Hematopoietic multipotent progenitor cell treated with erythropoietin and hydrocortisone succinate and interleukin-3 and kit ligand, for 4 days (in vitro differentiated cells): ENCODE measurements around the gene CRNN.

ENCODE experiments used
- DNase-seq: peaks from one replicate; pipeline ENCODE4 v3.0.0-alpha.2; 2015

The CRNN gene

DNA sequence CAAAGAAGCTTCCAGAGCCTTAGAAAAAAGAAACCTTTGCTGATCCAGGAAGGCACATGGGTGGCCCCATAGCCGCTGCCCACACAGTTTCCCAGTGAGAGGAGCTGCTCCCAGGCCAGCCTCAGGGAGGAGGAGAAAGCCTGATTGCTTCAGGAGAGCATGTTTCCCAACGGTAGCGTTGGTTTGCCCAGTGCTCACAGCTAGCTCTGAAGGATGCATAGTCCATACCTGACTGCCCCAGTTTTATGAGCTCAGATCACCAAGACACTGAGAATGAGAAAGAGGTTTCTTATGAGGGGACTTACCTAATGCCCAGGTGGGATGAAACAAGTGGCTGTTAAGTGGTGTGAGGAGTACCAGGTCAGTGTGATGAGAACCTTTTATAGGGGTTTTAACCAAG lies at the start of gene CRNN:
TSS of gene CRNN (minus strand) at position 355 of the 400 bp plus-strand sequence. CDS start 2,030 bp downstream, outside the sequence.
- no peak for DNase-seq

GRCh38 chr1:152462636-152463035 lies 48.6 kb upstream of the CRNN start:
- no peak for DNase-seq

DNA sequence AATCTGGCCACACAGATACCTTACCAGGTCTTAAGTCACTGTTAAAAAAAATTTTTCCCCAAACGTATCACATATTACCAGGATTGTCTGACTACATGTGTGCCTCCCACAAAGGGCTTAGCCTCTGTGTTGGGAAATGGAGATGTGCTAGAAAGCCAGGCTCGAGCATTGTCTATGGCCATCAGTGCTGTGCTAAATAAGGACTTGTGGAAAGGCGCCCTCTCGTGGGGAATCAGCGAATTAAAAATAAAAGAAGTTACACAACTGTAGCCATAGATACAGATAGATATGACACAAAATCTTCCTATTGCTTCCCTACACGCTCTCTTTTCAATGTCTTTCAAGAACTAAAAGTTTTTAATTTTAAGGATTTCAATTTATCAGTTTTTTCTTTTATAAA lies 47.5 kb upstream of the CRNN start:
- peak; percentile 89 for DNase-seq

GRCh38 chr1:152460529-152460899 lies 46.5 kb upstream of the CRNN start:
- no peak for DNase-seq

DNA sequence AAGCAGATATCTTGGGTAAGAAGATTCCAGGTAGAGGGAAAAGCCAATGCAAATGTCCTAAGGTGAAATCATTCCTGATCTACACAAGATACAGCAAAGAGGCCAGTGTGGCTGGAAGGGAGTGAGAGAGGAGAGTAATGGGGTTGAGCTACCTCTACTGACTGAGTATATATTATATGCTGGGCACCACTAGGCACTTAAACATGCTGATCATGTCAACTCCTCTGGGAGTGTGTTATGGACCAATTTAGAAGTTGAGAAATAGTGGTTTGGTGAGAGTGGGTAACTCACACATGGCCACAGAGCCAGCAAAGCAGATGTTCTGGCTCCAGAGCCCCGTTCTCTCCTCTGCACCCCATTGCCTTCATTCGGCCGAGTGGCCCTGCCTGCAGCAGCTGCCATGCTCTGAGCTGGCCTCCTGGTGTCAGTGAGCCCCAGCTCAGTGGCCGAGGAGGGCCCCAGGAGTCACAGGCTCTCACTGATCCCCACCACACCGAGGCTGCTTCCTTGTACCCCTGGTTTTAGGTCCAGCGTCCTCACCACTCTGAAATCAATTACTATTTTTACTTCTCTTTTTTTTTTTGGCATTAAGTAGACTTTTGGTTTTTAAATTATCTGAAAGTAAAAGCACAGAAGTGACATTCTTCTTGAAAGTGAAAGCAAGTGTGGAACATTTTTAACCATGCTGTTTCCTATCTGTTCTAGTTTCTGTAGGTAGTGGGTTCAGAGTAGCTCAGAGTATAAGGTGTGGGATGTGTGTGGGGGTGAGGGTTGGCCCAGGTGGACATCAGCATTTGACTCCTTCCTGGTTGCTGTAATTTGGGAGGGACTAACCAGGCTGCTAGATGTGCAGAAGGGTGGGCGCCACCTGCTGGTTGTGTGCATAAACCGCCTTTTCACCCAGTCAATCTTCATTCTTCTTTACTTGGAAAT lies 45.8 kb upstream of the CRNN start:
- peak; percentile 89 for DNase-seq

DNA sequence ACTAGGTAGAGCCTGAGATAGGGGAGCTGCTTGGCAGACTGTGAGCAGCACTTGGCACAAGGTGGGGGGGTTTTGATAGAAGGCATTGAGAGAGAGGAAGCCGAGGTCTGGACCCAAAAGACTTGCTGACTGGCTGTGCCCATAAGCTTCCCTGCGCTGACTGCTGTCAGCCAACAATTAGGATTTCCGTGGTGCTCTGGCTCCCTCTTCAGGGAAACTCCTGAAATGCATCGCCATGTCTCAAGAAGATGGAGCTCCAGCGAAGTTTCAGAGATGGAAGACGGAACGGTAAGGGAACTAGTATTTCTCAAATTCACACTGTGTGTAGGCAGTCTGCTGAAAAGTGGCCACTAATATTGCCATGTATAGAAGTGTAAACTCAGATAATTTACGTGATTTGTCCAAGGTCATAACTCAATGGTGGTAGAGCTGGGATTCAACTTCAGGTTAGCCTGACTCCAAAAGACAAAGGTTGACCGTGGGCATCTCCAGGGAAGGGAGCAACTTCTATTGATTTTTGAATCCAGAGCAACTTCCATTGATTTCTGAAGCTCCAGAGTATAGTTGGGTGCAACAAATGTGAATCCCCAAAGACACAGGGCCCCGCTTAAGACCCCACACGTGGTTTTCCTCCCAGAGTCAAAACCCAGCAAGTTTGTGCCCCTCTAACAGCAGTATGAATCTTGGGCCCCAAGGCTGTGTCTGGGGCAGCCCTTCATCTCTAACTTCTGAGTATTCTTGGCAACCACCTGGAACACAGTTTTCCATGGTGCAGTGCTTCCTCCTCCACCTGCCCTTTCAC lies 44.5 kb upstream of the CRNN start:
- peak; percentile 91 for DNase-seq

DNA sequence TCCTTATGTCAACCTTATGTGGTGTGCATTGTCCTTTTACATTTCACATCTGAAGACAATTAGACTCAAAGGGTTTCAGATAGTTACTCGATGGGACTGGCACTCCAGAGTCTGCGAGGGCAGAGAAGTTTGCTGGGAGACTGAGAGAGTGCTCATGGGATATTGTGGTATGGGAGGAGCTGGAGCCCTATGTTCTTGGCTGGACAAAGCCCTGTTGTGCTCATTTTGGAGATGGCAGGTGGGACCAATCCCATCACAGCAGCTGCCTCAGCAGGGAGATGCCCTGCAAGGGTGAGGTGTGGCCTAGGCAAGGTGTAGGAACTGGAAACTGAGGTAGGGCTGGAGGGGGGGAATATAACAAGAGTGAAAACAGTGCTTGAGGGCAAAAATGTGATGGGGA lies 43.5 kb upstream of the CRNN start:
- DNase-seq: no peak

DNA sequence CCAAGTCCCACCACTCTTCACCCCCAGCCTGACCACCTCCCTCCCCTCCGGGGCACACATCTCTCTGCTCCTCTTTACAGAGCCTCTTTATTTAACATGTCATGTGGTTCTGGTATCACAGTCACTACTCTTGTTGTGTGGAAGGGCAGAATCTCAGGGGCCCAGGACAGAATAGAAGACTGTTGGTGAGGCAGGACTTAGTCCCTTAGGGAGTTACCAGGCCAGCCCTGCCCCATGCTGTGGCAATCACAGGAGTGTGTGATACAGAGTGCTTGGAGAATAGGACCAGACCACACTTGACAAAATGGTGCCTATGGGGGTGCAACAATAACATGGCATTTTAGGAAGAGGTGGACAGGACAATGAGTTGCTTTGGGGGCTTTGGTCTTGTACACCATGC lies 43.0 kb upstream of the CRNN start:
- DNase-seq: no peak

GRCh38 chr1:152451254-152451653 lies 37.2 kb upstream of the CRNN start:
- no peak for DNase-seq

- no peak for DNase-seq
These were observed 35.6 kb upstream of the CRNN start for GRCh38 chr1:152449661-152450060.

- DNase-seq: no peak
These were observed 34.4 kb upstream of the CRNN start for GRCh38 chr1:152448496-152448895.

- DNase-seq: peak; percentile 13
These were observed 34.0 kb upstream of the CRNN start for GRCh38 chr1:152448095-152448494.

- DNase-seq: no peak
These were observed 33.4 kb upstream of the CRNN start for GRCh38 chr1:152447484-152447883.

DNA sequence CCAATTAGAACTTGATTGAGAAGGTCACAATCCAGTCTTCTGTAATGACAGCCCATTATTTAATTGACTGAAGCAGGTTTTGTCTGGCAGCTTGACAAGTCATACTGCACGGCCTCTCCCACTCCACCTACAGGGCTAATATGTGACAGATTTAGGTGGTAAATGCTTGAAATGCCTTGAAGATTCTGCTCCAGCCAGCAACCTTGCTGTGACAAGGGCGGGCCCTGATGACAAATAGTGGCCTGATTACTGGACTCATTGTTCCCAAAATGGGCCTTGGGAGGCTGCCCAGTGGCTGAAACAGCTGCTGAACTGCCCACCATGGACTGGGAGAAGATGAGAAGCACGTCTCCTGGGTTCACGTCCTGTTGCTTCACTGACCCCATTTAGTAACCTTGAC lies 30.0 kb upstream of the CRNN start:
- no peak for DNase-seq

DNA sequence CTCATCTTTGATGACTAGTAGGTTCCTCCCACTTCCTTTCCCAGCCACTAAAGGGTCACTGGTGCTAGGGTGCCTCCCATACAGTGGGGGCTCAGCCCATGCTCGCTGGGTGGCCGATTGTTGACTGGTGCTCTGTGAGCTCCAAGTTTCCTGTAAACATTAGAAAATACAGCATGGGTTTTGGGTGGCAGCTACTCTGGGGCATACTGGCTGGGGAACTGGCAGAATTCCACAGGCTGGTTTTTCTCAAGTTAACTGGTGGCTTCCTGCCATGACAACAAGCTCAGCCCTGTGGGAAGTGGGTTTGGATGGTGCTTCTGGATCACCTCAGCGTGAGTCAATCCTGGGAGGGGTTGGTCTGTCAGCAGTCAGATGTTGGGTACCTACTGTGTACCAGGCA lies 28.7 kb upstream of the CRNN start:
- DNase-seq: no peak

GRCh38 chr1:152442301-152442700 lies 28.2 kb upstream of the CRNN start:
- DNase-seq: no peak

DNA sequence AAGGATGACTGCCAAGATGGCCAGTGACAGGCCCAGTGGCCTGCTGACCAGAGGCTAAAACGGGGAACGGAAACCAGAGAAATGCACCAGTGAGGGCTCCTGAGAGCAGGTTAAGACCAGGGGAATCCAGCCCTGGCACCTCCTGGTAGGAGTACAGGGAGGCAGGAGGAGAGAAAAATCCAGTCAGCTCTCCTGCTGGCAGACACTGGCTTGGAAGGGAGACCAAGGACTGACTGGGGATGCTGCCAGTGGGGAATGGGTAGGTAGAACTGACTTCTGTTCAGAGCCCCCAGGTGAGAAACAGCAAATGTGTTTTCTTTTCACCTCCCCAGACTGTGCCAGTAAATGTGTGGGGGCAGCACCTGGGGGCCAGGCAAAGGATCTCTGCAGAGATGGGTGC lies 27.7 kb upstream of the CRNN start:
- DNase-seq: no peak

DNA sequence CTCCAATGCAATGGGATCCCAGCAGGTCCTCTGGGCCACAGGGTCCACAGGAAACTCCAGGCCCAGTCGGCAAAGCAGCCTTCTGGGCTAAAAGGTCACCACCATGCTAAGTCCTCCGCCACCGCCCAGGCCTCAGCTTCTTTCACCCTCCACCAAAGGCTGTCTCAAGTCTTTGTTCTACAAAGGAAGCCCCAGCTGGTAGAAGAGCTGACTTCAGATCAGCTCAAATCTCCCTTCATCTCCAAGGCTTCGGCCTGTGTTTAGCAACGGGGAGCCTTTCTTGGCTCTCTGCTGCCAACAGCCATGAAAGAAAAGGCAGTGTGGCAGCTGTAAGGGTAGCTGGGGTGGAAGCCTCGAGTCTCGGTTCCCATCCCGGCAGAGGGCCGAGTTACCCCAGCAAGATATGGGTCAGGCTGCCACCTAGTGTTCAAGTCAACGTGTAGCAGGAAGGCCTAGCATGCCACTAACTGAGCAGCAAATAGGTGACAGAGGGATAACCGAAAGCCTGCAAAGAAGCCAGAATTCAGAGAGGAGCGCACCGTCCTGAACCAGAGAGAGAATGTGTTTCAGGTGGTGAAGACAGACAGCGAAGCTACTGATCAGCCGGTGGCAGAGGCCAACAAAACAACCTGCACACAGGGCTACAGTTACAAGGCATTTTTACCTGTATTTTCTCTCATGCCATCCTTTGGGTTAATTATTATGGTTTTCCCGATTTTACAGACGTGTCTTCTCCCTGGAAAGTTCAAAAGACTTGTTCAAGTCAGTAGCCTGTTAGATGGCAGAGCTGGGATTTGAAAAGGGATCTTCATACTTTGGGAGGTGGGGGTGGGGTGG lies 26.8 kb upstream of the CRNN start:
- DNase-seq: peak; percentile 88

- no peak for DNase-seq
These were observed 22.8 kb upstream of the CRNN start for GRCh38 chr1:152436593-152437496.

GRCh38 chr1:152427458-152427857 lies 13.4 kb upstream of the CRNN start:
- DNase-seq: no peak

- DNase-seq: no peak
These were observed 12.7 kb upstream of the CRNN start for GRCh38 chr1:152426731-152427130.

DNA sequence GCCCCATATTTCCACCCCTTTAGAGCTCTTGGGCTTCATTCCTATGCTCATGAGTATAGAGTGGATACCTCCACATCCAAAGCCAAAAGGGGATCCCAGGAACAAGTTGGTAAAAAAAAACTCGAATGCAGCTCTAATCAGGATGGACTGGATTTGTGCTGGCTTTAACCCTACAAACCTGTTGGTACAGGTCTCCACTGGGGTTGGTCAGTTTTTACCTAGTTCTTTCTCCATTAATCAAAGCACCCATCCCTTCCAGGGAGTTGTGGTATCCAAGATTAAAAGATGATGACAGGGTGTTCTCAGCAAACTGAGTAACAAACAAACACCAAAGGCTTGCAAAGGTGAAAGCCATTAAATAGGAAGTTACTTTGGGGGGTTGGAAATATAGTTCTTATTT lies 5.9 kb upstream of the CRNN start:
- DNase-seq: no peak
